GM18867 (cell line): ENCODE results near the gene MAL.

Experiments used
- ATAC-seq: cut with Tn5 transposase; IDR thresholded peaks from one replicate; pipeline ENCODE4 v1.9.1; 2021; ENCODE audit warnings: mild to moderate bottlenecking, moderate library complexity; ENCODE audit not compliant: unreplicated experiment

Gene MAL

DNA sequence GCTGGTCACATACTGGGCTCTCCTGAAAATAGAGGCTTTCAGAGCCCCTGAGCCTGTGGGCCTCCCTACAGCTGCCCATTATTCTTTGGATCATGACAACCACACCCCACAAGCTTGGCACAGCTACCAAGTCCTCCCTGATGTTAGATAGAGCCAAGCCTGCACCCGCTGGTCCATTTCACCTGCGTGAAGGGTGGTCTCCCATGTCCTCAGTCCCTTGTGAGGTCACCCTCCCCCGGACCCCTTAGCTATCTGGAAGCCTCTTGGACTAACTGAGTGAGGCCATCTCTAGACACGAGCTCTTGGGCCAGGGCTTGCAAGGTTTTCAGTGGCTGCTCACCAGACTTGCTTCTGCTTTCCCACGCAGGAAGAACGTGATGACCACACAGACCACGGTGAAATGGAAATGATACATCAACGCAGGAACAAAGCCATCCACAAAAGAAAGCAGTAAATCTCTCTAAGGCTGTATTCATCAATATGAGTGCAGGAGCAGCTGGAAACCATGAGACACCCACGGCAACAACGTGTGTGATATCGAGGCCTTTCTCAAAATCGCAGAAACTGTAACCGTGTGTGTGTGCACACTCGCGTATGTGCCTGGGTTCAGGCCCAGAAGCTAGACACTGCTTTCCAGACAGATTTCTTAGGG, 10.1 kb upstream of the MAL start:
- no peak for ATAC-seq

DNA sequence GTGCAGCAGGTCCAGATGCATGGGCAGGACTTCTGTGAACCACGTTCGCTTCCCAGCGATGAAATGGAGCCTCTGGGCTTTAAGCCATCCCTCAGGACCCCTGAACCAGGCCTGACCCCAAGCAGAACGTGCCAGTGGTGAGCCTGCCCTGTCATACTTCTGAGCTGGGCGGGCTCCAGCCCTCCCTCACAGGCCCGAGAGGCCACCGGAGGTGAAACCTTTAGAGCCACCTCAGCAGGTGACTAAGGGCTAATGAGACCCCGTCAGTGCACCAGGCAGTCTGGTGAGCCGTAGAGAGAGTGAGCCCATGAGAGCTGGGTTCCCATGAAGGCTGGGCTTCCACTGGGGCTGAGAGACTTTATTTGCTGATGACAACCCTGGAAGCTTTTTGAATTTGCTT, 8.9 kb upstream of the MAL start:
- ATAC-seq: no peak

DNA sequence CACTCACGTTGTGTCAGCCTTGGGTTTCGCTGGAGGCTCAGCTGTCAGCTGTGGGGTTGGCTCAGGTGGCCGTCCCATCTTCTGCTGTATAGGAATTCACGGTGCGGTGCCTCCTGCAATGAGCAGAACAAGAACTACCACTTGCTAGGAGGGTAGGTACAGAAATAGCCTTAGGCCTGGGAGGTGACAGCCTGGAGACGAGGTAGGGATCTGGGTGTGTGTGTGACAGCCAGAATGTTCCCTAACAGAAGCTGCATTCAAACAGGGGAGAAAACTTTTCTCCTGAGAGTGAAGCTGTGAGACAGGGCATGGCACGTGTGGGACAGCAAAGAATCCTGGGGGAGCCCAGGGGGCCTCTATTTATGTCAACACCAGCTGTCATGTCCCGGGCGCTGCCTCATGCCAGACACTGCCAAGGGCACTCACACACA, 8.4 kb upstream of the MAL start:
- ATAC-seq: no peak

DNA sequence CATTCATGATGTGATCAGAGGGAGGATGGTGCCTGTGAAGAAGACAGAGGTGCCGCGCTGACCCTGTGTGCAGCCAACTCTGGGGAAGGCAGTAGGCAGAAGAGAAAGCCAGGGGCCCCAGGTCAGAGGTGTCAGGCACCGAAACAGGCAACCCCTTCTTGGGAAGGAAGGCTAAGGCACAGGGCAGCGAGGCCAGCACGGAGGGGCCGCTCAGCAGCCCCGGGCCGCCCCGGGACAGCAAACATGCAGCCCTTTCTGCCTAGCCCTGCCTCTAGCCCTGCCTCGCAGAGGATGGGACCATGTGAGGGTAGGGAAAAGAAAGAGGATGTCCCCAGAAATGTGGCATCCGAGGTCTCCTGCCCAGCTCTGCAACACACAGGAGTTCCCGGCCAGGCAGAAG, 7.7 kb upstream of the MAL start:
- no peak for ATAC-seq

DNA sequence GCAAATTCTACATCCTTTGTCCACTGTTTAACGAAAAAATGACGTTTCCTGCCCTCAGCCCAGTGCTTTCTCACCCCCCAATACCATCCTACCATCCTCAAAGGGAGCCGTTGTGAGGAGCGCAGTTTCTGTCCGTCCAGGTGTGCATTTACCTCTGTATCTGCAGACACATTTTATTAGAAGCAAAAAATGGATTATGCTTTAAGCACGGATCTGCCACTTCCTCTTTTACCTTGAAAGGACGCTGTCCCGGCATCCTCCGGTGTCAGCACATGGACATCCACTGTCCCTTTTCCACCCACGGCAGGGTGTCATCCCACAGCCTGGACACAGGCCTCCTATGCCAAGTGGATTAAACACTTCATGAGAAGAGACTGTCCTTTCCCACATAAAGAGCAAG, 7.2 kb upstream of the MAL start:
- ATAC-seq: no peak

DNA sequence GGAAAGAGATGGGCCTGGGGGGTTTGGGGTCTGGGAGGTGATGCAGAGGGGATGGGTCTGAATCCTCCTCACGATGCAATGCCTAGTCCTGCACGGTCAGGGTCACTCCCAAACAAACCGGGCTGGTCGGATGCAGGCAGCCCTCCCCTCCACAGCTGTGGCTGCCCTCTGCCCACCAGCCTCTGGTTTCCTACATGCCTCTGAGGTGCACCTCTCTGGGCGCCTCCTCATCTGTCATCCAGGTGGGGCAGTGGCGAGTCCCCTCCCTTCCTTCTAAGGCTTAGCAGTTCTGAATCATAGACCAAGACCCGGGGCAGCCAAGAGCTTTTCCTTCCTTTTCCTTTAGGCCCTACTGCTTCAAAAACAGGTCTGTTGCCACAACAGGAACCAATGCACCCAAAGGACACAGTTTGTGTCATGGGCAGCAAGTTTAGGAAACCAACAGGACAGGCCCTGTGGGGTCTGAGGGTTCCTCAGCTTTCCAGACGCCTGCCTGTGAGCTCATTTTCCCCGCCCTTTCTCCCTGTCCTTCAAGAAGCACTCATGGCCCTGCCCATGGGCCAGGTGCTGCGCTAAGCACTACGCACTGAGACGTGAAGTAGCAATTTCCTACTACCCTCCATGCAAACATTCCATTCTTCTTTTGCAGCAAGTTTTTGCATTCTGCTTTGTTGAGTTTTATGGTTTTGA, 6.5 kb upstream of the MAL start:
- no peak for ATAC-seq

DNA sequence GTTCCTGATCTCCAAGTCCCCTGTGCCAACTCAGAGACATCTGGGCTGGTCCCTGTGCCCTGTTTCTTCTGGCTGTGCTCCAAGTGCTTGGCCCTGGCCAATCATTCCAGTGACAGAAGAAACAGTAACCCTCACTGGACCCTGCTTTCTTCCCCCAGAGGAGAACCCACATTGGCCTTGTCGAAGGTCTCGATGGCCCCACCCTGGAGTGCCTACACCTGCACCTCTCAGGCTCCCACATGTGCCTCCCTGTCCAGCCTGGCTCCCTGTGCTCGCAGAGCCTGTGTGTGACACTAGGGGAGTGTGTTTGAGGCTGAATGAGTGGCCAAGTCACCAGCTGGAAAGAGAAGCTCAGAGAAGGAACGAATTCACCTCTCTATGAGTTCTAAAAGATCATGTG, 5.9 kb upstream of the MAL start:
- no peak for ATAC-seq

DNA sequence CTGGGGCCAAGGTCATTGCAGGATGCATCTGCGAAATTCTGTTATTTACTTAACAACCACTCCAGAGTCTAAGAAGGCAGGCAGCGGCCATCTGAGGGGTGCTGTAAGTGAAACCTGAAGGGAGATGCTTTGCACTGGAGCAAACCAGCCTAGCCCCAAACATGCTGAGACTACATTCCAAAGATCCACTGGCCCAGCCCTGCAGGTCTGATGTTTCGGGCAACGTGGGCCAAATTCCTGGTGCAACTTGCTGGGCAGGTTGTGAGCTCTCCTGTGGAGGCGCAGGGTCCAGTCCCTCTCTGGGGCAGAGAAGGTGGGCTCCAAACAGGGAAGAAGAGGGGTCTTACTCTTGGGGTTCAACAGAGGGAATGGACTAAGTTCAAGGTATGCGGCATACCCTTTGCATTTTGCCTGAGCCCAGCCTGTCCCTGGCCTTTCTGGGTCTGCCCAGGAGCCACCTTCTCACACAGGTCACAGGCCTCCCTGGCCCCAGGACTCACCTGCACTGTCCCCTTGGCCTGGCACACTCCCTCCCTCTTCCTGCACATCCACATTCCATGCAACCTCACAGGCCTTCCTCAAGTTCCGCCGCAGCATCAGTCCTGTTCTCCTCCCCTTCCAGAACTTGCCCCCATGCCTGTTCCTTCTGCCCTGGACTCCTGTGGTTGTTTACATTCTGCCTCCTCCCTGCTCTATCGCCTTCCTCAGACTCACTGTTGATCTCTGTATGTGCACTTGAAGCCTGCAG, 5.1 kb upstream of the MAL start:
- no peak for ATAC-seq

DNA sequence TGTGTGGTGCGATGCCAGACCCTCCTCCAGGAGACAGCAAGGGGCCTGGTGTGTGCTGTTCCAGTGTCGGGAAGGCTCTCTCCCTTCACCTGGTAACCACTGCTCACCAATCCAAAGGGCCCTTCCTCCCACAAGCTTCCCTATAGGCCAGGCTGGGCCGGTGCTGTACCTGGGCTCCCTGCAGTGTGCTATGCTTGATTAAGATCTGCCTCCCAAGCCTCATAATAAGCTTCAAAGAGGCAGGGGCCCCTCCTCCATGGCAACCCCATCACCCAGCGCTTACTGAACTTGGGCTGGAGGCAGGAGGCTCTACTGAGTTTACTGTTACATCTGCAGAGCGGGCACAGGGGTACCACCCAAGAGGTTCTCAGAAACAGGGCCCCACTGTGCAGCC, 4.5 kb upstream of the MAL start:
- ATAC-seq: no peak

DNA sequence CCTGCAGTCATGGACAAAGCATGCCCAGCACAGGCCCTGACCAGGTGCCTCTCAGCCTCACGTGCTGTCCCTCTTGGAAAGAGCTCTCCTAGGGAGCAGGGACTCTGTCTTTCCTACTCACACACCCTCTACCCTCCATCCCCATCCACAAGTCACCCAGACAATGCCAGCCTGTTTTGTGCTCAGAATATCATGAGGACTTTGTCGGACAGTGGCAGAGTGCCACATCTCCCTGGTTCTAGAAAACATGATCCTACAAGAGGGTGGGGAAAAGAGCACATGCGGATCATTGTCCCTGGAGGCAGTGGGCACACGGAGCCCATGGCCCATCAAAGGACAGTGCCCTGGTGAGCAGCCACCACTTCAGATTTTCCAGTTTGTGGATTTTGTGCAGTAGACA, 3.7 kb upstream of the MAL start:
- no peak for ATAC-seq

DNA sequence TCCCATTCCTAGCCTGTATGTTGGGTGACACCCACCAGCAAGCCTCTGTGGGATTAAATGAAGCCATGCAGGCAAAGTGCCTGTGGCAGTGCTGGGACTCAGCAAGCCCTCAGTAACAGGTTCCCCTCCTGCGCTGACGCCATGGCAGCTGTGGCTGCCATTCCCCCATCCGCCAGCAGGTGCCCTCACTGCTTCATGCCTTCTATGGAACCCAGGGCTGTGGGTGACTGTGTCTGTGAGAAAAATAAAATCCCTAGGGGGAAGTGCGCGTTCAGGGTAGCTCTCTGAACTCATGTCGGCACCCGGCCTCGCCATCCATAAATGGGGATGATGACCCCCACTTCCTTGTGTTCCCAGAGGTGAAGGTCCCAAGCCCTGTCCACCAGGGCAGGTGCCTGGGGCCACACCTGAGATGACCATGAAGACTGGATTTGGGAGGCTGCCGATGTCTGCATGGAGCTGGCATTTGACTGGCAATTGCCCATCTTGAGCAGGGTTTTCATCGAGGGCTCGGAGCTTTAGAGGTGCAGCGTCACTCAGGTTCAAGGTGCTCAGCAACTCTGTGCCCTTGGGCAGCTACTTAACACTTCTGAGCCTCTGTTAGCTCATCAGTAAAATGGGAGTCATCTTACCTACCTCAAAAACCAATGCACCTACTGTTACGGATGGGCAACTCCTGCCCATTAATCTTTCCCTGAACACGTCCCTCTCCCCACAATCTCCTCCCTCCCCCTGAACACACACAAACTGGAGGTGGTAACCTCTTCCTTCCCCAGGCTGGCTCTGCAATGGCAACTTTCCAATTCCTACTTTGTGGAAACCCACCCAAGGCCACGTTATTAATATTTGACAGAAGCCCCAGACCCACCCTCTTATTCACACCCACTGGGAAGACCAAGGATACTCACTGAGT, 2.9 kb upstream of the MAL start:
- peak; percentile 94 for ATAC-seq

DNA sequence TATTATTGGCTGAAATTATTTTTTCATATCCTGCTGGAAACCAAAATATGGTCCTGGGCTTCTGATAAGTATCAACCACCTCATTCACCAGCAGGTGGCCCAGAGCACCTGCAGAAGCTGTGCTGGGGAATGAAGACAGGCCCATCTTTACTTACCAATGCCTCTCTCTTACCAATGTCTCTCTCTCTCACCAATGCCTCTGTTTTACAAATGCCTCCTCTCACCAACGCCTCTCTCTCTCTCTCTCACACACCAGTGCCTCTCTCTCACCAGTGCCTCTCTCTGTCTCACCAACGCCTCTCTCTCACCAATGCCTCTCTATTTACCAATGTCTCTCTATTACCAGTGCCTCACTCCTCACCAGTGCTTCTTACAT, 2.3 kb upstream of the MAL start:
- peak; percentile 60 for ATAC-seq

DNA sequence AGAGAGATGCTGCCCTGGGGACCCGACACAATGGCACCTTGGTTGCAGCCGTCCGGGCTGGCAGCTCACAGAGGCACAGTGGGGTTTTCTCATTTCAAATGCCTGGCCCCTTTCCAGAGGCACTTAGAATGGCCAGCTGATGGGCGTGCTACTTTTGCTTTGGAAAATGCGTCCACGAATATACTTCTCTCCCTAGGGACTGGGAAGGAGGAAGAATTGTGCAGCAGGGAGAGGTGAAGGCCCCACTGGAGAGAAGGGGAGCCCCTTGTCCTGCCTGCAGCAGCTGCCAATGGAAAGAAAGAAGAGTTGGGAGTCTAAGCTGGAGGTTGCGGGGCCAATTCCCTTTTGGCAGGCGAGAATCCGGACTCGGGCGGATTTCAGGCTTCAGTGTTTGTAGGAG, 1.1 kb upstream of the MAL start:
- ATAC-seq: no peak

DNA sequence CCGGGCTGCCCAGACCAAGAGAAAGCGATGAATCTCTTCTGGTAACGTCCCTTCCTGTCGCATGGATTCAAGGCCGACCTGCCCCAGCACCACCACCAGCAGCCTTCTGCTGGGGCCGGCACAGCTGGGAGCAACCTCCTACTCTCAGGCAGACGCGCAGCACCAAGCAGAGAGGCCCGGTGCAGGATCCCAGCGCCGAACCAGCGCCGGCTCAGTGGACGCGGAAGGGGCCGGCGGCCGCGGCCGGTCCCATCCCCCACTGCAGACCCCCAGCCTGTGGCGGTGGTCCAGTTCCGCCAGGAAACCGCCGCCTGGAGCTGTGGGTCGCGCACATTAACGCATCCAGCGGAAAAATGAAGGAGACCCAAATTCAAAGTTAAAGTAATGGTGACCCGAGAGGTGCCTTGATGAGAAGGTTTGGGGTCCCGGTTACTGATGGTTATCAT, 525 bp upstream of the MAL start:
- no peak for ATAC-seq

DNA sequence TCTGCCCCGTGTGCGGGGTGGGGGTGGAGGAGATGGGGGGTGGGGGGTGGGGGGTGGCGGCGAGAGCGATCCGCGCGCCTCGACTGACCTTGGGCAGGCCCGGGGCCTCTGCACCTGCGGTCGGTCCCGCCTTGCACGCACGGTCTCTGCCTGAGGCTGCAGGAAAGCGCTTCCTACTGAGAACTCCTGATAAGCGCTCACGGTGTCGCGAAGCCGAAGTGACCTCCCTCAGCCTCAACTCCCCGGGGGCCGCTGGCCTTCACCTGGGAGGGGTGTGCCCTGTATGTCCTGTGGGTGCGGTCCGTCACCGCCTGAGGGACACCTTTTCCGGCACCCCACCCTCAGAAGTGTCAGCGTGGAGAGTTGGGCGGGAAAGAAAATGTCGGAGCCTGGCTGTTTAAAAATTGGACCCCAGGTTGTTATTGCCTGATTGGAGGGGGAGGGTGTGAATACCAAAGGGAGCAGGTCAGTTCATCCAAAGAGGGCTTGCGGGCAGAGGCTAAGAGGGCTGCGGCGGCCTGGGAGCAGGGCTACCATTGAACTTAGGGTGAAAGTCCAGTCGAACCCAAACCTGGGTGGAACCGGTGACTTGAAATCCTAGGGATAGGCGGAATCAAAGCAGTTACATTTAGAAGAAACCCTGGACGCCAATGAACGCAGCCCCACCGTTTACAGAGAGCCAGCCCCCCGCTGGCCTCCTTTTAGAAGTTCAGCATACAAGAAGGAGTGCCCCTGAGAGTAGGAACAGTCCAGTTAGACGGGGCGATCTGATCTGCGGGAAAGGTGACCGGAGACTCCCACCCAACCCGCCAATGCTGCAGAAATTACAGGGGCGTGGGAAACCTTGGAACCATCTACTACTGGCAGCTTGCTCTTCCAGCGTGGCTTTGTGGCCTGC, 1.2 kb downstream of the MAL start:
- ATAC-seq: no peak

DNA sequence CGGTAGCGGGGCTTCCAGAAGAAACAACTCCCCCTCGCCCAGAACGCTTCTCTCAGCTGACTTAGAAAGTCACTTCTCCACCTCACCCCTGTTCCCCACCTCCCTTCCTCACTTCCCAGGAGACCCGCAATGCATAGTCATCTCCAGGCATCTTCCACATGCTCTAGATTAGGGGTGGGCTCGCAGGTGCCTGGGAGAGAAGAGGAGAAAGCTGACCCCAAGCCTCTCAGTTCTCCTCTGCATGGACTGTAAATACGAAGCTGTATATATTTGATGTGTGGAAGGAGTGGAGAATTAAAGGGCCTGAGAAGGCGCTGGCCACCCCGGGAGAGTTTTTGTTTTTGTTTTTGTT, 1.8 kb downstream of the MAL start:
- ATAC-seq: no peak

DNA sequence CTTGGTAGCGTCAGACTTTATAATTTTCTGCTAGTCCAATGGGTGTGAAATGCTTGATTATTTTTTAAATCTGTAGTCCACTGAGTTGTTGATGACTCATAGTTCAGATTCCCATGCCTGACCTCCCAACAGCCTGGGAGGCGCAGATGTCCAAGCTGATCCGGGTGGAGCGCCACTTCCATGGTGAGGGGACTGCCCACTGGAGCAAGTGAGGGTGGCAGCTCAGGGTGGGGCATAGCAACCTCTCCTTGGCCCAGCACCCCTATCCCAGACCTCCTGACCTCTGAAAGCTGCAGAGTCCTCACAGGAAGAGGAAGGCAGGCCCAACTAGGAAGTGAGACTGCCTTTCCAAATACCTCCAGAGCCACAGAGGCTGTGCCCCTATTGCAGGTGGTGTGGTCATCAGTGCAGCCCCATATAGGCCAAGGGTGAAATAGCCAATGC, 4.4 kb downstream of the MAL start:
- no peak for ATAC-seq

DNA sequence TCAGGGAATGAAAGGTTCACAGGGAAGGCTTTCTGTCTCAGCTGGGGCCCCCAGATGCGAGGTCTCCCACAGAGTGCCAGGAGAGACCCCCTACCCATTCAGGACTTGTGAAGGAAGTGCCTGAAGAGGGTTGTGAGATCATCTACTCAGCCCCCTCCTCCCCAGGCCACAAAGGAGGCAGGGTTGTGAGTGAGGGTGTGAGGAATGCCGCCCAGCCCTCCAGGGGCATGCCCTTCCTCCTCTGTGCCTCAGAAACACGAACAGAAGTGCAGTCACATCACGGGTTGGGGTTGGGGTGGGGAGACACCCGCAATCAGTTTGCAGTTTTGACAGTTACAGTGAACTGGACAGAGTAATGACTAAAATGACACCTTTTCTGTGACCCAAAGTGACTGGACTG, 5.0 kb downstream of the MAL start:
- ATAC-seq: no peak

DNA sequence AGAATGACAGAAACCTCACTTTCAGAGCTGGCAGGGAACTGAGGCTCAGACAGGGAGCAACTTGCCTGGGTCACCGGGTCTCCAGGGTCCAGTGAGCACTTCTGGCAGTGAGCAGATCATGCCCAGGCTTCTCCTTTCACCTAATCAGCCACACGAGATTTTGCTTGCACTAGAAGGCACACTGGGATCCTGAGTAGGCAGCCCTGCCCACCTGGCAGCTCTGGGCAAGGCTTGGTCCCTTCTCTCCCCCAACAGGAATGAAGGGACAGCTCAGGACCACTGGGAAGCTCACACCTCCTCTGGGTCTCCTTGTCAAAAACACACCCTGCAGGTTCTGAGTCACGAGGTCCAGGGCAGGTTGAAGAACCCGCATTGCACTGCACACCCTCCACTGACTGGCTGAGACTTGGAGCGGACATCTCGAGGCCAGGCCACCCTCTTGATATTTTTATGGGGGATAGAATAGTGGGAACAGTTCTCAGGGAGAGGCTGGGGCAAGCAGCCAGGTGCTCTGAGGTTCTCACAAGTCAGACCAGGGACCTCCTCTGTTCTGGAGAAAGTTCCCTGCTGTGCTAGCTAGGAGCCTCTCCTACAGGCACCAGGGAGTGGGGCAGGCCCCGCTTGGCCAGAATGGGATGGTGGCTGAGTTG, 5.7 kb downstream of the MAL start:
- ATAC-seq: no peak

DNA sequence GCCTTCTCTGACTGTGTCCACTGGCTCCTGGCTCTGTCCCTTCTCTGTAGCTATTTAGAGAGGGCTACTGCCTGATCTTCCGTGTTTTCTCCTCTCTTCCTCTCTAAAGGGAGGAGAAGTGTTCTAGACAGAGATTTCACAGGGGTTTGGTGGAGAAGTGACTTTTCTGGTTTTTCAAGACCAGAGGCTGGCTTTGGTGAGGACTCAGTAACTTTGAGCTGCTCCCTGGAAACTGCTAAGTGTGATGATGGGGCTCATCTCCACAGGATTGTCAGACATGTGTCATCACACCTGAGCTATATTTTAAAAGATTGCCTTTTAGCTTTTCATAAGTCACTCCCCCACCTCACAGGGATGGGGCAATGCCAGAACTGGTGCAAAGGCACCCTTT, 6.2 kb downstream of the MAL start:
- ATAC-seq: no peak
